ENCODE measurements around the gene EXOC7. TPM values are rescaled to one million over a fixed set of nuclear protein-coding genes. Genes with fewer than 3 reads are reported as not detected.

EXOC7 gene
- total RNA-seq, 1 experiment from 2014 or later = 114 TPM

DNA sequence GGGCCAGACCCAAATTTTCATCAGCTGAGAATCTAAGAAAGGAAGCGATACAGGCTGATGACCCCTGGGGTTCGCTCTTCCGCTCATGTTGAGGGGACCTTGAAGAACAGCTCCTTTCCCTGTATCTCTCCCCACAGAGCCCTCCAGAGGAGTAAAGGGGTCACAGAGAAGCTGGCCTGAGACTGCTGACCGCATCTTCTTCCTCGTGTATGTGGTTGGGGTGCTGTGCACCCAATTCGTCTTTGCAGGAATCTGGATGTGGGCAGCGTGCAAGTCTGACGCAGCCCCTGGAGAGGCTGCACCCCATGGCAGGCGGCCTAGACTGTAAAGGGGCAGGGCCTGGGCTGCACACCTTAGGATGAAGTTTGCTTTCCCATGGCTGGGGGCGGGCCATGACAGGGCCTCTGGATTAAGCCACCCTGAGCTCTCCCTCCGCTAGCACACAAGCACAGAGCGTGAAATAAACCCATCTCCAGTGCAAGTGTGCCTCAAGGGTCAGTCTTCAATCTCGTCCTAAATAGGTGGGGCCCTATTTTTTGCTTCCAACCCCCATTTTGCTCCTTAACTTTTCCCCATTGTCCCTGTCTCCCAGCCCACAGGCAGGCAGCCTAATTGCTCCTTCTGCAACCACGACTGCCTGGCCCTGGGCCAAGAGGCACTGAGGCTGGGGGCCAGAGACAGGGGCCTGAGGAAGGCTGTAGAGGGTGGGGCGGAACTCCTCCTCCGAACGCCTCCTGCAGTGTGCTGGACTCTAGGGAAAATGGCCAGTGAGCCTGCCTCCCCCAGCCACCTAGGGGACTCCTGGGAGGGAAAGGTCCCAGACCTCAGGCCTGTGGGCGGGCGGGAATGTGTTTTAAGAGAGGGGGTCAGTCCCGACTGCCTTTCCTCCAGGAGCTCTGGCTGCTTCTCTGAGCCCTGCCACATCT, 21.0 kb downstream of the EXOC7 start:
- CTCF ChIA-PET = no interaction called here
- no peak overlapping the region for H3K9ac ChIP-seq (ENCODE audit: low read length)

More for the DNA sequence above, 21.0 kb downstream of the EXOC7 start:
- DNase-seq (ENCODE audit: low read depth, low spot score) (no peak), ATAC-seq (no peak)
- H4K20me1 ChIP-seq (ENCODE audit: insufficient read depth) = no peaks in the 10 kb centered on the region
- peaks cover 8% of the 10 kb centered on the region; the same call in 1 of the 2 replicates for H3K27me3 ChIP-seq (ENCODE audit: insufficient read depth, low read length)
- no peak for TF ChIP-seq TCF7L2 (IDR thresholded peaks at IDR 0.05; ENCODE audit: borderline replicate concordance, extremely low read depth, insufficient read depth, insufficient read length)
- TF ChIP-seq CBX3 (IDR thresholded peaks at IDR 0.05; ENCODE audit: low read depth) = no peak
- TF ChIP-seq, protein P1, sequence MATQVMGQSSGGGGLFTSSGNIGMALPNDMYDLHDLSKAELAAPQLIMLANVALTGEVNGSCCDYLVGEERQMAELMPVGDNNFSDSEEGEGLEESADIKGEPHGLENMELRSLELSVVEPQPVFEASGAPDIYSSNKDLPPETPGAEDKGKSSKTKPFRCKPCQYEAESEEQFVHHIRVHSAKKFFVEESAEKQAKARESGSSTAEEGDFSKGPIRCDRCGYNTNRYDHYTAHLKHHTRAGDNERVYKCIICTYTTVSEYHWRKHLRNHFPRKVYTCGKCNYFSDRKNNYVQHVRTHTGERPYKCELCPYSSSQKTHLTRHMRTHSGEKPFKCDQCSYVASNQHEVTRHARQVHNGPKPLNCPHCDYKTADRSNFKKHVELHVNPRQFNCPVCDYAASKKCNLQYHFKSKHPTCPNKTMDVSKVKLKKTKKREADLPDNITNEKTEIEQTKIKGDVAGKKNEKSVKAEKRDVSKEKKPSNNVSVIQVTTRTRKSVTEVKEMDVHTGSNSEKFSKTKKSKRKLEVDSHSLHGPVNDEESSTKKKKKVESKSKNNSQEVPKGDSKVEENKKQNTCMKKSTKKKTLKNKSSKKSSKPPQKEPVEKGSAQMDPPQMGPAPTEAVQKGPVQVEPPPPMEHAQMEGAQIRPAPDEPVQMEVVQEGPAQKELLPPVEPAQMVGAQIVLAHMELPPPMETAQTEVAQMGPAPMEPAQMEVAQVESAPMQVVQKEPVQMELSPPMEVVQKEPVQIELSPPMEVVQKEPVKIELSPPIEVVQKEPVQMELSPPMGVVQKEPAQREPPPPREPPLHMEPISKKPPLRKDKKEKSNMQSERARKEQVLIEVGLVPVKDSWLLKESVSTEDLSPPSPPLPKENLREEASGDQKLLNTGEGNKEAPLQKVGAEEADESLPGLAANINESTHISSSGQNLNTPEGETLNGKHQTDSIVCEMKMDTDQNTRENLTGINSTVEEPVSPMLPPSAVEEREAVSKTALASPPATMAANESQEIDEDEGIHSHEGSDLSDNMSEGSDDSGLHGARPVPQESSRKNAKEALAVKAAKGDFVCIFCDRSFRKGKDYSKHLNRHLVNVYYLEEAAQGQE (IDR thresholded peaks at IDR 0.05; ENCODE audit: low read depth) = no peak
- TF ChIP-seq, protein P2, sequence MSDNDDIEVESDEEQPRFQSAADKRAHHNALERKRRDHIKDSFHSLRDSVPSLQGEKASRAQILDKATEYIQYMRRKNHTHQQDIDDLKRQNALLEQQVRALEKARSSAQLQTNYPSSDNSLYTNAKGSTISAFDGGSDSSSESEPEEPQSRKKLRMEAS (IDR thresholded peaks at IDR 0.05) = no peak
- TF ChIP-seq SP1 (IDR thresholded peaks at IDR 0.05; ENCODE audit: low read depth) = no peak
- TF ChIP-seq POLR2A (IDR thresholded peaks at IDR 0.05; ENCODE audit: borderline replicate concordance, extremely low read depth, insufficient read depth, insufficient read length) = no peak
- no peak for TF ChIP-seq FOSL1 (IDR thresholded peaks at IDR 0.05; ENCODE audit: low read depth)
- TF ChIP-seq CEBPB (IDR thresholded peaks at IDR 0.05; ENCODE audit: low read depth) = no peak
- TF ChIP-seq ZNF274 (IDR thresholded peaks at IDR 0.05; ENCODE audit: low read depth, low read length) = no peak
- no peak for TF ChIP-seq EZH2 (IDR thresholded peaks at IDR 0.05)
- TF ChIP-seq, protein P3, sequence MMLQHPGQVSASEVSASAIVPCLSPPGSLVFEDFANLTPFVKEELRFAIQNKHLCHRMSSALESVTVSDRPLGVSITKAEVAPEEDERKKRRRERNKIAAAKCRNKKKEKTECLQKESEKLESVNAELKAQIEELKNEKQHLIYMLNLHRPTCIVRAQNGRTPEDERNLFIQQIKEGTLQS (IDR thresholded peaks at IDR 0.05) = no peak
- TF ChIP-seq SIN3A (IDR thresholded peaks at IDR 0.05; ENCODE audit: low read depth) = no peak
- no peak for TF ChIP-seq RAD21 (IDR thresholded peaks at IDR 0.05; ENCODE audit: low read depth)
- intact Hi-C loops (cut with micrococcal nuclease) = no loop called here
- POLR2A ChIA-PET = no interaction called here
- H3K4me3 ChIP-seq (replicated peaks in 1 of 2; ENCODE audit: low read depth in 1 of 2, low read length in 2 of 2) = no peak overlapping the region
- RAD21 ChIA-PET (ENCODE audit: low non-redundant PET in 1 of 2, low total read pairs in 2 of 2, uncharacterized antibody in 2 of 2, unreplicated experiment in 2 of 2) = no interaction called here
- no peak overlapping the region for H3K4me2 ChIP-seq (ENCODE audit: low read length)
- H3K36me3 ChIP-seq (ENCODE audit: control insufficient read depth in 1 of 2, insufficient read depth in 2 of 2, low read length in 2 of 2) = peaks cover 25 to 27% of the 10 kb centered on the region in 2 experiments; a peak in 3 of 4 replicates
- H3K79me2 ChIP-seq (ENCODE audit: insufficient read depth, low read length) = no peaks in the 10 kb centered on the region
- H3K9me2 ChIP-seq (ENCODE audit: insufficient read depth) = no peaks in the 10 kb centered on the region
- H2AFZ ChIP-seq (ENCODE audit: low read depth, low read length, poor library complexity, severe bottlenecking) = no peak overlapping the region
- BruUV-seq (replicated peaks) = TSS peak; percentile 9
- H3K4me1 ChIP-seq (ENCODE audit: control insufficient read depth in 1 of 2, insufficient read depth in 2 of 2, low read length in 2 of 2) = no peaks in the 10 kb centered on the region
- no peaks in the 10 kb centered on the region for H3K9me3 ChIP-seq (ENCODE audit: control insufficient read depth in 1 of 2, insufficient read depth in 1 of 2, low read depth in 1 of 2, low read length in 2 of 2)
- no peak overlapping the region for H3K27ac ChIP-seq (ENCODE audit: low read depth, low read length)
